HG03103 (cell line): ENCODE measurements around the gene MAGIX.
A peak's percentile ranks its signal among the peaks of the same experiment; 100 is the strongest.
"Not testable (repeated sequence)": the region's sequence is repeated elsewhere in the genome, so short reads cannot be mapped to it uniquely, and the experiment has no call there.

Experiments used
- ATAC-seq: cut with Tn5 transposase; IDR thresholded peaks from one replicate; pipeline ENCODE4 v1.9.1; 2021; ENCODE audit warnings: low read depth; ENCODE audit not compliant: unreplicated experiment

The MAGIX gene

GRCh38 chrX:49157194-49157593, 5.4 kb upstream of the MAGIX start:
- ATAC-seq, result no peak

- ATAC-seq, result no peak
These were observed 1.6 kb upstream of the MAGIX start for GRCh38 chrX:49160908-49161307.

- ATAC-seq, result no peak
These were observed 926 bp upstream of the MAGIX start for GRCh38 chrX:49161632-49162031.

GRCh38 chrX:49163555-49164419, 1.2 kb downstream of the MAGIX start:
- peak; percentile 55 for ATAC-seq

GRCh38 chrX:49164589-49165360, 2.2 kb downstream of the MAGIX start:
- ATAC-seq, result no peak

- ATAC-seq, result no peak
These were observed 3.6 kb downstream of the MAGIX start for GRCh38 chrX:49165901-49166881.

- no peak for ATAC-seq
These were observed 4.6 kb downstream of the MAGIX start for GRCh38 chrX:49166914-49167739.

- no peak for ATAC-seq
These were observed 5.2 kb downstream of the MAGIX start for GRCh38 chrX:49167740-49168108.

- no peak for ATAC-seq
These were observed 9.3 kb downstream of the MAGIX start, which contains the start of gene PLP2 for GRCh38 chrX:49171752-49172279. PLP2 (plus strand) TSS chrX:49171898; CDS start chrX:49172001, 103 bp downstream.

GRCh38 chrX:49172280-49172780, 9.8 kb downstream of the MAGIX start:
- peak; percentile 50 for ATAC-seq

GRCh38 chrX:49173544-49173943, 11.0 kb downstream of the MAGIX start:
- ATAC-seq, result not testable (repeated sequence)

GRCh38 chrX:49174723-49175122, 12.2 kb downstream of the MAGIX start:
- no peak for ATAC-seq

- no peak for ATAC-seq
These were observed 13.1 kb downstream of the MAGIX start for GRCh38 chrX:49175435-49176274.

- ATAC-seq, result no peak
These were observed 14.1 kb downstream of the MAGIX start for GRCh38 chrX:49176421-49177326.

GRCh38 chrX:49177338-49177833, 14.8 kb downstream of the MAGIX start:
- no peak for ATAC-seq

GRCh38 chrX:49177873-49178480, 15.4 kb downstream of the MAGIX start:
- ATAC-seq, result no peak

- ATAC-seq, result no peak
These were observed 16.0 kb downstream of the MAGIX start for GRCh38 chrX:49178537-49178936.
